Dendritic cell treated with granulocyte-macrophage colony-stimulating factor and Interleukin-4, amounts not matched to agents 40 ng/mL and 50 ng/mL, for 4 days (primary cell): ENCODE data around the gene ADD2.

Experiments used
- H3K27ac Mint-ChIP-seq: one replicate; pipeline ENCODE4 v1.8.0; 2022; ENCODE audit warnings: mild to moderate bottlenecking, mixed read lengths
- H3K27me3 Mint-ChIP-seq: one replicate; pipeline ENCODE4 v1.8.0; 2022; ENCODE audit warnings: mild to moderate bottlenecking, mixed read lengths
- H3K36me3 Mint-ChIP-seq: one replicate; pipeline ENCODE4 v1.8.0; 2022; ENCODE audit warnings: low read depth, mixed read lengths
- H3K4me1 Mint-ChIP-seq: one replicate; pipeline ENCODE4 v1.8.0; 2022; ENCODE audit warnings: low read depth, mixed read lengths
- H3K4me3 Mint-ChIP-seq: one replicate; pipeline ENCODE4 v1.8.0; 2022; ENCODE audit warnings: mild to moderate bottlenecking, moderate library complexity, mixed read lengths
- H3K9me3 Mint-ChIP-seq: one replicate; pipeline ENCODE4 v1.8.0; 2022; ENCODE audit warnings: mixed read lengths
- intact Hi-C: fragments of 100-400 bp; cut with micrococcal nuclease; formaldehyde crosslinking; loops from one replicate; pipeline ENCODE4 v1.15.0; 2022

The ADD2 gene

GRCh38 chr2:70684846-70685622, 83.0 kb downstream of the ADD2 start:
- Mint-ChIP-seq H3K4me1 (peaks cover 17% of the 10 kb centered on the region), H3K27me3 (peaks cover 3% of the 10 kb centered on the region), H3K36me3 (no peaks in the 10 kb centered on the region), H3K27ac (no peak overlapping the region), H3K9me3 (no peaks in the 10 kb centered on the region), H3K4me3 (no peak overlapping the region)
- intact Hi-C loops: loop anchor here (10.0 kb wide), 1 partner anchor 100 kb away; no protein-coding TSS in a partner anchor

GRCh38 chr2:70683455-70683854, 84.5 kb downstream of the ADD2 start:
- intact Hi-C loops: loop anchor here (10.0 kb wide), 1 partner anchor 101 kb away; no protein-coding TSS in a partner anchor
- peaks cover 17% of the 10 kb centered on the region for H3K4me1 Mint-ChIP-seq
- H3K36me3 Mint-ChIP-seq: no peaks in the 10 kb centered on the region
- no peaks in the 10 kb centered on the region for H3K9me3 Mint-ChIP-seq
- H3K27me3 Mint-ChIP-seq: peaks cover 3% of the 10 kb centered on the region
- no peak overlapping the region for H3K4me3 Mint-ChIP-seq
- no peak overlapping the region for H3K27ac Mint-ChIP-seq

- intact Hi-C loops: loop anchor here (10.0 kb wide), 1 partner anchor 104 kb away; no protein-coding TSS in a partner anchor
- no peaks in the 10 kb centered on the region for H3K4me1 Mint-ChIP-seq
- H3K27me3 Mint-ChIP-seq: no peaks in the 10 kb centered on the region
- no peak overlapping the region for H3K27ac Mint-ChIP-seq
- no peaks in the 10 kb centered on the region for H3K36me3 Mint-ChIP-seq
- H3K9me3 Mint-ChIP-seq: no peaks in the 10 kb centered on the region
- H3K4me3 Mint-ChIP-seq: no peak overlapping the region
These were observed 87.3 kb downstream of the ADD2 start for GRCh38 chr2:70680735-70681134.

DNA sequence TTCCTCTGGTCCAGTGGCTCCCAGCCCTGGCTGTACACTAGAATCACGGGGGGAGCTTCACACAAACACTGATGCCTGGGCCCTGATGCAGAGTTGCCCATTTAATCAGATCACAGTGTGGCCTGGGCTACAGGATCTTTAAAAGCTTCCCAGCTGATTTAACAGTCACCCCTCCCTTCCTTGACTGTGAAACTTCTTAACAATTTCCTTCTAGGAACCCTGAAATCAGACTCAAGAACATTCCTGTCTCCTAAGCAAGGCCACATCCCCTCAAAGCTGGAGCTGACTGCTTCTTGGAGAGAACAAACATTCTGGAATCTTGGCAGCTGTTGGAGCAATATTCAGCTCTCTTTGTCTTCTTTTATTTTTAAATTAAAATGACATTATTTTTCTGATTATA, 88.7 kb downstream of the ADD2 start:
- Mint-ChIP-seq H3K9me3 (no peaks in the 10 kb centered on the region), H3K27ac (no peak overlapping the region), H3K4me3 (no peak overlapping the region), H3K4me1 (no peaks in the 10 kb centered on the region), H3K36me3 (no peaks in the 10 kb centered on the region), H3K27me3 (no peaks in the 10 kb centered on the region)
- intact Hi-C loops: no loop called here

DNA sequence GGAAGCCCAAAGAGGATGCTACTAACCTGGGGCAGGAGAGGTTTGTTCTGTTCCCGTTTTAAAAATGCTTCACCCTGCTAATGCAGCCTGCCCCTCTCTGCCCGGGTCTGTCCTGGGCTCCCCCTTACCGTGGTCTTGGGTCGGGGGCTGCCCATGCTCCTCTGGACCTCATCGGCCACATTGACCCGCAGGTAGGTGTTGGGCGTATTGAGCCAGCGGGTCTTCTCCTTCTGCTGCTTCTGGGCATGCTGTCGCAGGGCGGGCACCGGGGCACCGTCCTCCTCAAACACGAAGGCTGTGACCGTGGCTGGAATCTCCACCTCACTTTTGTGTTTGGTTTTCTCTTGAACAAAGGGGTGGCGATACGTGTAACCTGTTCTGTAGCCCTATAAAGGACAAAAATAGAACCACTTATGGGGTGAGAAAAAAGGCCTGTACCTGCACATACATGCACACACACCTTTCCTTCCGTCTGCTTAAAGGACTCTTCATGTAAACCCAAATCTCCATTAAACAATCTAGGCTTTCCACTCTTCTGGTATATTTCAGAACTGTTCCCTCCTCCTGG, 89.3 kb downstream of the ADD2 start:
- Mint-ChIP-seq H3K36me3 (no peaks in the 10 kb centered on the region), H3K27me3 (no peaks in the 10 kb centered on the region), H3K4me3 (no peak overlapping the region), H3K27ac (no peak overlapping the region), H3K9me3 (no peaks in the 10 kb centered on the region), H3K4me1 (no peaks in the 10 kb centered on the region)
- intact Hi-C loops: no loop called here

DNA sequence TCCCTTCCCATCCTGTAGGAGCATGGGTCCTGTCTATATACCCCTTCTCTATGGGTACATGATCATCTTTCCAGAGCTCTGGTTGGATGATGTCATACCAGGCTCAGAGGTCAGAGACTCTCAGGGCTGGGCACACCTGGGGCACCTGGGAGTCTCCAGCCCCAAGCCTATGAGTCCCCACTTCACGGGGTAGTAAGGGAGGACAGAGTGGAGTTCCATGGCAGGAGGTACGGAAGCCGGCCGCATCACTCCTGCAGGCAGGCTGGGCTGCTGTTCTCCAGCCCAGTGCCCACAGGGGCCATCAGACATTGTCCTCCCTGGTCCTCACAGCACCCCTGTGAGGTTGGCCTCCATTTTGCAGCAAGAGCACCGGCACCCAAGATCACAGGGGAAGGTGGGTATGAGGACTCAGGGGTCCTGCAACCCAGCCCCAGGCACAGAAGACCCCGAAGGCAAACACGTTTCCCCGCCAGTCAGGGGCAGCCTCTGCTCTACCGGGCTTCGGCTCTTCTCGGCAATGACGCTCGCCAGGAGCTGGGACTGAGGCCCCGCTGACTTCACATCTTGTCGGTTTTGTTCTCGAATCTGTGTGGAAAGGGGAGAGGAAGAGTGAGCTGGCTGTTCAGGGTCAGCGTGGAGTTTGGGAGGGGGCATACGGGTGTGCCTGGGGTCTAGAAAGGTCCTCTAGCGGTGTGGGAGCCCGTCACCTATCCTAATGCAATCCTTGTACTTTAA, 91.5 kb downstream of the ADD2 start:
- intact Hi-C loops: no loop called here
- Mint-ChIP-seq H3K36me3 (no peaks in the 10 kb centered on the region), H3K27me3 (no peaks in the 10 kb centered on the region), H3K4me1 (no peaks in the 10 kb centered on the region), H3K4me3 (no peak overlapping the region), H3K27ac (no peak overlapping the region), H3K9me3 (no peaks in the 10 kb centered on the region)

DNA sequence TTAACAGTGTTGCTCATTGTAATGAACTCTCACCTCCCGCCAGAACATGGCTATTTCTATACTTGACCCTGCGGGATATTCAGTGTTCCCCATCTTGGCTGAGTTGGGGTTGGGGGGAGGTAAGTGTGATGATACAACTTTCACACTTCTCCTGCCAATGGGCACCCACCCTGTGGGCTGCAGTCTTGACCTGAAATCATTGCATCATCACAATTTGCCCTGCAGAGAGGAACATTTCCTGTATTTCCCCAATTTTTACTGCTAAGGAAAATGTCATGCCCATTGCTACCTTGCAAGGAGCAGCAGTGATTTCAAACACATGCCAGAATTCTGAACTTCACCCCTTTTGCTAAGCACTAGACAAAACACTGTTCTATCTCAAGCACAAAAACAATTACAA, 92.1 kb downstream of the ADD2 start:
- Mint-ChIP-seq H3K27me3 (no peaks in the 10 kb centered on the region), H3K9me3 (no peaks in the 10 kb centered on the region), H3K36me3 (no peaks in the 10 kb centered on the region), H3K4me3 (no peak overlapping the region), H3K27ac (no peak overlapping the region), H3K4me1 (no peaks in the 10 kb centered on the region)
- intact Hi-C loops: no loop called here

DNA sequence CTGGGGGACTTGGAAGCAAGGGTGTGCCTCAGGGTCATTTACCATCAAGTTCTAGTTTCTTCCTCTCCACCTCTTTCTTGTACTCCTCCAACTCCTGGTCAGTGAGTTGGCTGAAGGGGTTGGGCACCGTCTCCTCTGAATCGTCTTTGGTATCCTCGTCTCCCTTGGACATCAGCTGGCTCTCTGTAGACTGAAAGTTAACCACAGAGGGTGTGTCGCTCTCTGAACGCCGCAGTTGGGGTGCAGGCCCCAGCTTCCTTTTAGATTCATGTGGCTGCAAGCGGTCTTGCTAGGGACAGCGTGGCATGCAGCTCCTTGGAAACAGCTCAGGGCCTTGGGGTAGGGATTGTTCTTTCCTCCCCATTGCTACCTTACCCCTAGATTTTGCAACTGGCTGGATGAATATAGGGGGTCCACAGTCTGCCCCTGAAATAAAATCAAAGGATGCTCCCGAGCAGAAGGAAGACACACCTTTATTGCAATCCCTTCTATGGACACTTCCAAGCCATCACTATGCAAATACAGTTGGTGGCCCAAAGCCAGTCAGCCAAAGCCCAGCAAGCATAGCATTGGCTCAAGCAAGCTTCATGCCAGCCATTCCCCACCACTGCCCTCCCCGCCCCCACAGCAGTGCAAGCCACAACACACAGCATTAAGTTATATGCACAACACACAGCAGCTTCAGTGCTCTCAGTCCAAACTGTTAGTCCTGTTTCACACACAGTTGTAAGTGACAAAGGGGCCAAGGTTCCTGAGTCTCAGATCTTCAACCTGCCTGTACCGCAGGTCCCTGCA, 93.2 kb downstream of the ADD2 start:
- no peak overlapping the region for H3K4me3 Mint-ChIP-seq
- H3K9me3 Mint-ChIP-seq: no peaks in the 10 kb centered on the region
- no peaks in the 10 kb centered on the region for H3K36me3 Mint-ChIP-seq
- no peak overlapping the region for H3K27ac Mint-ChIP-seq
- H3K4me1 Mint-ChIP-seq: no peaks in the 10 kb centered on the region
- intact Hi-C loops: no loop called here
- H3K27me3 Mint-ChIP-seq: no peaks in the 10 kb centered on the region

DNA sequence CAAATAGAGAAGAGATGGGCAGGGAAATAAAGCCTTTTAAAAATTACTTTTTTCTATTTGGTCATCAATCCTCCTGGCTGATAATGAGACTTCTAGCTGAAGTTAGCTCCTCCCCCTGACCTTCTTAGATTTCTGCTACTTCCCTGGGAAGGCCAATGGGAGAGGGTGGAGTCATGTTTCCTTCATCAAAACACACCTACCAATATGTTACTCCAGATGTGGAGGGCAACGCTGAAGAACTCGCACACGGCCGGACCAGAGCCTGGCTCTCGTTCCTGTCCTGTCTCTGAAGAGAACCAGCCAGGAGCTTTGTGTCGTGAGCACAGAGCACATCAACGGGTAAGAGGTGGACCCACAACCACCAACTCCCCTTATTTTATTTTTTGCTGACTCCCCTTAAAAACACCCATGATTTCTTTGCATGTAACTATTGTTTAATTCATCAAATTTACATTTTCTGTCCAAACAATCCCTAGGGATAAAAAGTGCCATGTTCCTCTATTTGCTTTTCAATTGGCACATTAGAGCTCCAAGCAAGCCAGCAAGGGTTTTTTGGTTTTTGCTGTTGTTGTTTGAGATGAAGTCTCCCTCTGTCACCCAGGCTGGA, 94.9 kb downstream of the ADD2 start:
- no peak overlapping the region for H3K4me3 Mint-ChIP-seq
- H3K9me3 Mint-ChIP-seq: no peaks in the 10 kb centered on the region
- no peaks in the 10 kb centered on the region for H3K4me1 Mint-ChIP-seq
- intact Hi-C loops: no loop called here
- no peak overlapping the region for H3K27ac Mint-ChIP-seq
- no peaks in the 10 kb centered on the region for H3K36me3 Mint-ChIP-seq
- no peaks in the 10 kb centered on the region for H3K27me3 Mint-ChIP-seq

- Mint-ChIP-seq H3K36me3 (no peaks in the 10 kb centered on the region), H3K27me3 (no peaks in the 10 kb centered on the region), H3K4me1 (no peaks in the 10 kb centered on the region), H3K27ac (no peak overlapping the region), H3K4me3 (no peak overlapping the region), H3K9me3 (no peaks in the 10 kb centered on the region)
- intact Hi-C loops: no loop called here
These were observed 96.8 kb downstream of the ADD2 start for GRCh38 chr2:70671092-70671675.

GRCh38 chr2:70670626-70671025, 97.4 kb downstream of the ADD2 start:
- Mint-ChIP-seq H3K9me3 (no peaks in the 10 kb centered on the region), H3K27ac (no peak overlapping the region)
- intact Hi-C loops: no loop called here

GRCh38 chr2:70670202-70670601, 97.8 kb downstream of the ADD2 start:
- no peaks in the 10 kb centered on the region for H3K36me3 Mint-ChIP-seq
- no peak overlapping the region for H3K4me3 Mint-ChIP-seq
- intact Hi-C loops: no loop called here
- no peaks in the 10 kb centered on the region for H3K4me1 Mint-ChIP-seq
- peaks cover 2% of the 10 kb centered on the region for H3K27me3 Mint-ChIP-seq
- H3K9me3 Mint-ChIP-seq: no peaks in the 10 kb centered on the region
- H3K27ac Mint-ChIP-seq: no peak overlapping the region

More at GRCh38 chr2:70670626-70671025, 97.4 kb downstream of the ADD2 start:
- Mint-ChIP-seq H3K36me3 (no peaks in the 10 kb centered on the region), H3K27me3 (no peaks in the 10 kb centered on the region), H3K4me1 (no peaks in the 10 kb centered on the region), H3K4me3 (no peak overlapping the region)

DNA sequence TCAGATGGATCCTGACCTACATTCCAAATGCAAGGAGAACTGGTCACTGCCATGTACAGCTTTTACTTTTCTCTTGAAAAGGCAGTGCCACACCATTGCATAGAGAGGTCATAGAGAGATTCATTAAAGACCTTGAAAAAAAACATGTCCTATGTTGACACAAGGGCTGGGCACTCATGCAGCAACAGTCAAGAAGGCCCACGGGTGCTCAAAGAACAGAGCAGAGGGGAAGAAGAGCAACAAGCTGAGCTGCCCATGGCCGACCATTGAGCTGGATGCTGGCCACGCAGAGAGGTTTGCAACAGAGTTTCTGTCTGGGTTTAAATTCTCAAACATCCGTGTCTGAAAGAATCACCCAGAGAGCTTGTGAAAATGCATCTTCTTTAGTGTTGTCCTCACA, 99.1 kb downstream of the ADD2 start:
- Mint-ChIP-seq H3K27me3 (peaks cover 2% of the 10 kb centered on the region), H3K36me3 (no peaks in the 10 kb centered on the region), H3K27ac (no peak overlapping the region), H3K9me3 (no peaks in the 10 kb centered on the region), H3K4me3 (no peak overlapping the region), H3K4me1 (no peaks in the 10 kb centered on the region)
- intact Hi-C loops: no loop called here
